Prostate gland (tissue), 2 donors: Measurements from ENCODE around the gene C16orf74. TPM values are rescaled to one million over a fixed set of nuclear protein-coding genes. Genes with fewer than 3 reads are reported as not detected.

Experiments used
- DNase-seq: peaks from one replicate; pipeline ENCODE4 v3.0.0-alpha.2; 2019; ENCODE audit warnings: low spot score
- H3K27ac ChIP-seq, 2 donors: fragments of 200-600 bp; sonication (generic); 2 replicates each; pipeline ENCODE4 v1.5.1; 2017 to 2019
- H3K27me3 ChIP-seq: fragments of 200-600 bp; sonication (generic); replicated peaks from 2 replicates; pipeline ENCODE4 v1.5.1; 2019; ENCODE audit not compliant: insufficient read depth
- H3K36me3 ChIP-seq, 2 donors: fragments of 200-600 bp; sonication (generic); 1 replicate in 1 of 2; 2 replicates in 1 of 2; pipeline versions ENCODE4 v1.5.1 to v1.8.1; 2017 to 2019
- H3K4me1 ChIP-seq: fragments of 200-600 bp; sonication (generic); replicated peaks from 2 replicates; pipeline ENCODE4 v1.5.1; 2019
- H3K4me3 ChIP-seq, 2 donors: fragments of 200-600 bp; sonication (generic); 2 replicates each; pipeline ENCODE4 v1.5.1; 2017 to 2019
- H3K9me3 ChIP-seq: fragments of 200-600 bp; sonication (generic); 2 replicates; pipeline ENCODE4 v1.5.1; 2017
- POLR2A ChIP-seq: fragments of 450-650 bp; IDR thresholded peaks from one replicate; pipeline ENCODE4 v1.6.1; 2016; ENCODE audit warnings: antibody characterized with exemption, mild to moderate bottlenecking
- POLR2AphosphoS5 ChIP-seq: sonication (generic); formaldehyde crosslinking; IDR thresholded peaks from one replicate; pipeline ENCODE4 v1.6.1; 2017; ENCODE audit warnings: antibody characterized with exemption
- WGBS: methylation state at CpG from one replicate; pipeline ENCODE4 v1.1.5; 2018; 5-methylcytosine and 5-hydroxymethylcytosine counted together
- intact Hi-C: fragments of 100-400 bp; cut with DNase I; formaldehyde crosslinking; loops from one replicate; pipeline ENCODE4 v1.14.2; 2022
- total RNA-seq, 2 donors: library from RNA; depleted of rRNA; stranded (reverse); fragments of >200 nt; gene quantifications; one replicate each; pipeline ENCODE4 v1.1.0, GENCODE V29; 2016
- TF ChIP-seq, protein P1 (sequence below), 4 experiments: fragments of 200-600 bp in 2 of 4; fragments of 450-650 bp in 2 of 4; sonication (generic) in 2 of 4; IDR thresholded peaks; 1 replicate in 3 of 4; 2 replicates in 1 of 4; pipeline ENCODE4 v1.5.1; 2016 to 2019; ENCODE audit warnings: antibody characterized with exemption in 4 of 4, mild to moderate bottlenecking in 2 of 4, moderate library complexity in 2 of 4

Gene C16orf74
- total RNA-seq, 2 donors from 2014 or later: 17.4 to 19.3 TPM

GRCh38 chr16:85687651-85688471 lies 63.0 kb downstream of the C16orf74 start:
- no peaks in the 10 kb centered on the region for H3K27me3 ChIP-seq
- no peak for TF ChIP-seq POLR2AphosphoS5
- TF ChIP-seq POLR2A: no peak
- TF ChIP-seq, protein P1, sequence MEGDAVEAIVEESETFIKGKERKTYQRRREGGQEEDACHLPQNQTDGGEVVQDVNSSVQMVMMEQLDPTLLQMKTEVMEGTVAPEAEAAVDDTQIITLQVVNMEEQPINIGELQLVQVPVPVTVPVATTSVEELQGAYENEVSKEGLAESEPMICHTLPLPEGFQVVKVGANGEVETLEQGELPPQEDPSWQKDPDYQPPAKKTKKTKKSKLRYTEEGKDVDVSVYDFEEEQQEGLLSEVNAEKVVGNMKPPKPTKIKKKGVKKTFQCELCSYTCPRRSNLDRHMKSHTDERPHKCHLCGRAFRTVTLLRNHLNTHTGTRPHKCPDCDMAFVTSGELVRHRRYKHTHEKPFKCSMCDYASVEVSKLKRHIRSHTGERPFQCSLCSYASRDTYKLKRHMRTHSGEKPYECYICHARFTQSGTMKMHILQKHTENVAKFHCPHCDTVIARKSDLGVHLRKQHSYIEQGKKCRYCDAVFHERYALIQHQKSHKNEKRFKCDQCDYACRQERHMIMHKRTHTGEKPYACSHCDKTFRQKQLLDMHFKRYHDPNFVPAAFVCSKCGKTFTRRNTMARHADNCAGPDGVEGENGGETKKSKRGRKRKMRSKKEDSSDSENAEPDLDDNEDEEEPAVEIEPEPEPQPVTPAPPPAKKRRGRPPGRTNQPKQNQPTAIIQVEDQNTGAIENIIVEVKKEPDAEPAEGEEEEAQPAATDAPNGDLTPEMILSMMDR (IDR thresholded peaks at IDR 0.05): no peak
- intact Hi-C loops: no loop called here
- H3K36me3 ChIP-seq: no peaks in the 10 kb centered on the region
- H3K4me1 ChIP-seq: peaks cover 9% of the 10 kb centered on the region
- peak overlapping the region; percentile 52 to 58 for H3K4me3 ChIP-seq
- no peaks in the 10 kb centered on the region for H3K9me3 ChIP-seq
- no peak overlapping the region for H3K27ac ChIP-seq
- DNase-seq: no peak
- WGBS: 75% methylated on average over 49 of the region's 49 CpGs

DNA sequence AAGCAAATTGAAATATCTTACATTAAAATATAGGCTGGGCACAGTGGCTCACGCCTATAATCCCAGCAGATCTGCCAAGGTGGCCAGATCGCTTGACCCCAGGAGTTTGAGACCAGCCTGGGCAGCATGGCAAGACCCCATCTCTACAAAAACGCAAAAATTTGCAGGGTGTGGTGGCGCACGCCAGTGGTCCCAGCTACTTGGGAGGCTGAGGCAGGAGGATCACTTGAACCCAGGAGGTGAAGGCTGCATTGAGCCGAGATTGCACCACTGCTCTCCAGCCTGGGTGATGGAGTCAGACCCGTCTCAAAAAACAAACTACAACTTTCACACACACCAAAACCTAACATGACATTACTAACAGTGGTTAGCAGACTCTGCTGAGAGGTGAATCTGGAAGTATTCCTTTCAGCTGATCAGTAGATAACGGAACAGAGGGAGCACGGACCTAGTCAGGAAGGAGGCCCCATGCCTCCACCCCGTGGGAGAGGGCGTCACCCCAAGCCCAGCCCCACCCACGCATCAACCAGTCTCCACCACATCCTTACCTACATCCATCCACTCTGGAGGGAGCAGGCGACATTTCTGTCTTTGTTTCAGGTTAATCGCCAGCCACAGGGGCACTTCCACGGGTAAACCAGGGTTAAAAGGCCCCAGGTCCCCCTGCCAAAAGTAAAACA lies 63.8 kb downstream of the C16orf74 start:
- Histone ChIP-seq H3K9me3 (no peaks in the 10 kb centered on the region), H3K27ac (no peak overlapping the region), H3K36me3 (no peaks in the 10 kb centered on the region), H3K4me1 (peaks cover 9% of the 10 kb centered on the region), H3K27me3 (no peaks in the 10 kb centered on the region), H3K4me3 (no peak overlapping the region)
- DNase-seq: no peak
- WGBS: 77% methylated on average over 15 of the region's 15 CpGs
- intact Hi-C loops: no loop called here
- TF ChIP-seq POLR2AphosphoS5 (no peak), POLR2A (no peak)
- TF ChIP-seq, protein P1 (IDR thresholded peaks at IDR 0.05): no peak

GRCh38 chr16:85685251-85685650 lies 65.6 kb downstream of the C16orf74 start:
- TF ChIP-seq, protein P1 (IDR thresholded peaks at IDR 0.05): no peak
- TF ChIP-seq POLR2A: no peak
- no peak for TF ChIP-seq POLR2AphosphoS5
- H3K27me3 ChIP-seq: no peaks in the 10 kb centered on the region
- H3K9me3 ChIP-seq: no peaks in the 10 kb centered on the region
- peaks cover 9% of the 10 kb centered on the region for H3K4me1 ChIP-seq
- no peaks in the 10 kb centered on the region for H3K36me3 ChIP-seq
- WGBS: 97% methylated on average over 2 of the region's 2 CpGs
- no peak for DNase-seq
- H3K4me3 ChIP-seq: no peak overlapping the region
- no peak overlapping the region for H3K27ac ChIP-seq
- intact Hi-C loops: no loop called here

- Histone ChIP-seq H3K4me3 (no peak overlapping the region), H3K9me3 (no peaks in the 10 kb centered on the region), H3K27me3 (no peaks in the 10 kb centered on the region), H3K36me3 (no peaks in the 10 kb centered on the region), H3K4me1 (no peaks in the 10 kb centered on the region), H3K27ac (no peak overlapping the region)
- TF ChIP-seq POLR2AphosphoS5 (no peak), POLR2A (no peak)
- TF ChIP-seq, protein P1 (IDR thresholded peaks at IDR 0.05): no peak
- intact Hi-C loops: no loop called here
- DNase-seq: no peak
Observed at GRCh38 chr16:85683363-85683762, 67.5 kb downstream of the C16orf74 start.
